Duodenal mucosa (tissue), 2 donors: ENCODE data around the gene LMF1.

Source experiments
- H3K27ac ChIP-seq: one replicate; pipeline ENCODE4 v1.7.0; 2013; ENCODE audit warnings: low read depth, low read length
- H3K27me3 ChIP-seq, 2 donors: one replicate each; pipeline ENCODE4 v1.7.0; 2013; ENCODE audit warnings: low read length in 2 of 2, control low read depth in 1 of 2; ENCODE audit not compliant: insufficient read depth in 2 of 2, control insufficient read depth in 1 of 2
- H3K36me3 ChIP-seq, 2 donors: one replicate each; pipeline ENCODE4 v1.7.0; 2013; ENCODE audit warnings: low read length in 2 of 2, control low read depth in 1 of 2; ENCODE audit not compliant: insufficient read depth in 2 of 2, control insufficient read depth in 1 of 2
- H3K4me1 ChIP-seq, 2 donors: one replicate each; pipeline ENCODE4 v1.7.0; 2013; ENCODE audit warnings: low read length in 2 of 2, control low read depth in 1 of 2; ENCODE audit not compliant: insufficient read depth in 2 of 2, control insufficient read depth in 1 of 2
- H3K4me3 ChIP-seq, 2 donors: one replicate each; pipeline ENCODE4 v1.7.0; 2013; ENCODE audit warnings: low read length in 2 of 2, low read depth in 1 of 2
- H3K9ac ChIP-seq, 2 donors: one replicate each; pipeline ENCODE4 v1.7.0; 2013; ENCODE audit warnings: low read length in 2 of 2, low read depth in 1 of 2
- H3K9me3 ChIP-seq, 2 donors: one replicate each; pipeline ENCODE4 v1.7.0; 2013; ENCODE audit warnings: low read length in 2 of 2, control low read depth in 1 of 2; ENCODE audit not compliant: control insufficient read depth in 1 of 2

The LMF1 gene

GRCh38 chr16:880471-881171, 90.2 kb downstream of the LMF1 start:
- Histone ChIP-seq H3K4me3 (no peak overlapping the region), H3K27ac (no peak overlapping the region), H3K36me3 (peaks cover 0 to 7% of the 10 kb centered on the region in 2 donors), H3K4me1 (peaks cover 0 to 4% of the 10 kb centered on the region in 2 donors), H3K9me3 (peaks cover 11 to 14% of the 10 kb centered on the region in 2 donors), H3K27me3 (no peaks in the 10 kb centered on the region), H3K9ac (no peak overlapping the region)

GRCh38 chr16:879986-880385, 90.8 kb downstream of the LMF1 start:
- H3K27ac ChIP-seq: no peak overlapping the region
- peaks cover 11 to 14% of the 10 kb centered on the region in 2 donors for H3K9me3 ChIP-seq
- peaks cover 0 to 4% of the 10 kb centered on the region in 2 donors for H3K4me1 ChIP-seq
- H3K9ac ChIP-seq: no peak overlapping the region
- peaks cover 0 to 7% of the 10 kb centered on the region in 2 donors for H3K36me3 ChIP-seq
- H3K27me3 ChIP-seq: no peaks in the 10 kb centered on the region
- H3K4me3 ChIP-seq: no peak overlapping the region

- H3K27ac ChIP-seq: no peak overlapping the region
- H3K9me3 ChIP-seq: peaks cover 7 to 10% of the 10 kb centered on the region in 2 donors
- H3K27me3 ChIP-seq: no peaks in the 10 kb centered on the region
Measured at GRCh38 chr16:879461-879861, 91.3 kb downstream of the LMF1 start.

GRCh38 chr16:878886-879285, 91.9 kb downstream of the LMF1 start:
- Histone ChIP-seq H3K4me1 (peaks cover 0 to 4% of the 10 kb centered on the region in 2 donors), H3K27me3 (no peaks in the 10 kb centered on the region), H3K36me3 (peaks cover 0 to 5% of the 10 kb centered on the region in 2 donors), H3K9me3 (peaks cover 2 to 4% of the 10 kb centered on the region in 2 donors), H3K9ac (no peak overlapping the region), H3K4me3 (no peak overlapping the region), H3K27ac (no peak overlapping the region)

More at GRCh38 chr16:879461-879861, 91.3 kb downstream of the LMF1 start:
- peaks cover 0 to 4% of the 10 kb centered on the region in 2 donors for H3K4me1 ChIP-seq
- no peak overlapping the region for H3K9ac ChIP-seq
- H3K4me3 ChIP-seq: no peak overlapping the region
- peaks cover 0 to 5% of the 10 kb centered on the region in 2 donors for H3K36me3 ChIP-seq

GRCh38 chr16:878072-878784, 92.6 kb downstream of the LMF1 start:
- Histone ChIP-seq H3K9me3 (no peaks in the 10 kb centered on the region), H3K27me3 (no peaks in the 10 kb centered on the region), H3K27ac (no peak overlapping the region), H3K4me3 (no peak overlapping the region), H3K9ac (no peak overlapping the region), H3K4me1 (peaks cover 0 to 4% of the 10 kb centered on the region in 2 donors), H3K36me3 (peaks cover 0 to 5% of the 10 kb centered on the region in 2 donors)

GRCh38 chr16:877242-878071, 93.3 kb downstream of the LMF1 start:
- H3K4me3 ChIP-seq: no peak overlapping the region
- H3K27me3 ChIP-seq: no peaks in the 10 kb centered on the region
- H3K27ac ChIP-seq: no peak overlapping the region

GRCh38 chr16:876523-877241, 94.1 kb downstream of the LMF1 start:
- peaks cover 0 to 5% of the 10 kb centered on the region in 2 donors for H3K36me3 ChIP-seq
- H3K9me3 ChIP-seq: no peaks in the 10 kb centered on the region
- peaks cover 0 to 4% of the 10 kb centered on the region in 2 donors for H3K4me1 ChIP-seq
- no peaks in the 10 kb centered on the region for H3K27me3 ChIP-seq
- H3K4me3 ChIP-seq: no peak overlapping the region
- H3K27ac ChIP-seq: no peak overlapping the region
- H3K9ac ChIP-seq: no peak overlapping the region

More at GRCh38 chr16:877242-878071, 93.3 kb downstream of the LMF1 start:
- H3K4me1 ChIP-seq: peaks cover 0 to 4% of the 10 kb centered on the region in 2 donors
- no peaks in the 10 kb centered on the region for H3K9me3 ChIP-seq
- no peak overlapping the region for H3K9ac ChIP-seq
- peaks cover 0 to 5% of the 10 kb centered on the region in 2 donors for H3K36me3 ChIP-seq

- no peaks in the 10 kb centered on the region for H3K27me3 ChIP-seq
- H3K9ac ChIP-seq: no peak overlapping the region
- H3K27ac ChIP-seq: no peak overlapping the region
- H3K9me3 ChIP-seq: no peaks in the 10 kb centered on the region
- H3K4me1 ChIP-seq: peaks cover 0 to 4% of the 10 kb centered on the region in 2 donors
- peaks cover 0 to 5% of the 10 kb centered on the region in 2 donors for H3K36me3 ChIP-seq
- H3K4me3 ChIP-seq: no peak overlapping the region
Measured at GRCh38 chr16:876041-876335, 94.8 kb downstream of the LMF1 start.

- H3K4me3 ChIP-seq: no peak overlapping the region
- H3K36me3 ChIP-seq: peaks cover 0 to 5% of the 10 kb centered on the region in 2 donors
Measured at GRCh38 chr16:875182-876040, 95.4 kb downstream of the LMF1 start.

More at GRCh38 chr16:875182-876040, 95.4 kb downstream of the LMF1 start:
- no peaks in the 10 kb centered on the region for H3K27me3 ChIP-seq
- no peak overlapping the region for H3K27ac ChIP-seq
- no peaks in the 10 kb centered on the region for H3K9me3 ChIP-seq
- peaks cover 0 to 4% of the 10 kb centered on the region in 2 donors for H3K4me1 ChIP-seq
- no peak overlapping the region for H3K9ac ChIP-seq
